ENCODE data around the gene GALNT2.

Gene GALNT2

GRCh38 chr1:230158415-230159291, 91.6 kb downstream of the GALNT2 start:
- DNase-seq (ENCODE audit: low read depth in 1 of 2, low spot score in 1 of 2) = no peak

DNA sequence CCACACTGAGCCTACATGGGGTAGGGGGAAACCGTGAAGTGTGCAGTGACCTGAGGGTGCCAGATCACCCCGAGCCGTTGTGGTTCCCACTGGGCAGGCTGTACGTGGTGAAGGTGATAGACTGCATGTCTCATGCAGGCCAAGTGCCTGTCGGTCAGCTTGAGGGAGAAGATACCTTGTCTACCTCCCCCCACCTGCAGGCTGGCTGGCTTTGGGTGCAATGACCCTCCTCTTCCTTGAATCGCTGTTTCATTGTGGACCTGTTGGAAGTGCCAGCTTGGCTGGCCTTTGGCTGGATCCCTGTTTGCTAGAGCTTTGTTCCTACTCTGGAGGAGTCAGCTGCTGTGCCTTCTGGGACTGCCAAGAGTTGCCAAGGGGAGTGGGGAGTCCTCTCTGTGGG, 92.5 kb downstream of the GALNT2 start:
- no peak for DNase-seq (ENCODE audit: low read depth in 1 of 2, low spot score in 1 of 2)

- no peak for DNase-seq (ENCODE audit: low read depth in 1 of 2, low spot score in 1 of 2)
These were observed 94.1 kb downstream of the GALNT2 start for GRCh38 chr1:230160957-230161771.

- DNase-seq (ENCODE audit: low read depth in 1 of 2, low spot score in 1 of 2) = no peak
These were observed 96.2 kb downstream of the GALNT2 start for GRCh38 chr1:230163205-230163604.

GRCh38 chr1:230163719-230164118, 96.7 kb downstream of the GALNT2 start:
- DNase-seq (ENCODE audit: low read depth in 1 of 2, low spot score in 1 of 2) = no peak

- no peak for DNase-seq (ENCODE audit: low read depth in 1 of 2, low spot score in 1 of 2)
These were observed 98.5 kb downstream of the GALNT2 start for GRCh38 chr1:230165536-230165935.

DNA sequence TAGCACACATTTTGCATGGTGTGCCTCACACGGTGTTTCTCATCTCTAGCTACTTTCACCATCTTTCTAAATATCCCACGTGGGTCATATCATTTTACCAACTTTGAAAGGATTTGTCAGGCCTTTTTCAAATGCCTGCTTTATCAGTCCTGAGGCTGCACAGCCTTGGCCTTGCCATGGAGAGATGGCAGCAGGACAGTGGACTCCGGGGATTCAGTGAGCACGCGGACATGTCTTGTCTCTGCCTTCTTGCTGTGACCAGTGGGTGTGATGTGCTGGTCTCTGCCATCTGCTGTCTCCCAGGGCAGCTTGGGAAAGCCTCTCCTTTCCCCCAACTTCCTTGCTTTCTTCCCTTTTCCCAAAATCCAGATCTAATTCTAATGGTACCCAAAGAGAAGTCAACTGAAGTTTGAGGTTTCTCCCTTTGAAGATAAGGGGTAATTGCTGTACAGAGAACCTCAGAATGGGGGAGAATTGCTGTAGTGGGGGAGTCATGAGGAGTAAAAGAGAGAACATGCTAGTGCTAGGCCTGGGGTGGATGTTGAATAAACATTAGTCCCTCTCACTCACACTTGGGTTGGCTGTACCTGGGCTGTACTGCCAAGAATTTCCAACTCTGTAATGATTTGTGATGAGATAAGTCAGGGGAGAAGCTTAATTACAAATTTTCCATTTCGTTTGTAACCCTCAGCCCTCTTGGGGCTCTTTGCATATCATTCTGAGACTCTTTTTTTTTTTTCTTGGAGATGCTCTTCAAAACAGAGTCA, 99.5 kb downstream of the GALNT2 start:
- no peak for DNase-seq (ENCODE audit: low read depth in 1 of 2, low spot score in 1 of 2)

GRCh38 chr1:230167419-230167852, 100.4 kb downstream of the GALNT2 start:
- DNase-seq (ENCODE audit: low read depth in 1 of 2, low spot score in 1 of 2) = peak in 1 of 2 donors; percentile 39

DNA sequence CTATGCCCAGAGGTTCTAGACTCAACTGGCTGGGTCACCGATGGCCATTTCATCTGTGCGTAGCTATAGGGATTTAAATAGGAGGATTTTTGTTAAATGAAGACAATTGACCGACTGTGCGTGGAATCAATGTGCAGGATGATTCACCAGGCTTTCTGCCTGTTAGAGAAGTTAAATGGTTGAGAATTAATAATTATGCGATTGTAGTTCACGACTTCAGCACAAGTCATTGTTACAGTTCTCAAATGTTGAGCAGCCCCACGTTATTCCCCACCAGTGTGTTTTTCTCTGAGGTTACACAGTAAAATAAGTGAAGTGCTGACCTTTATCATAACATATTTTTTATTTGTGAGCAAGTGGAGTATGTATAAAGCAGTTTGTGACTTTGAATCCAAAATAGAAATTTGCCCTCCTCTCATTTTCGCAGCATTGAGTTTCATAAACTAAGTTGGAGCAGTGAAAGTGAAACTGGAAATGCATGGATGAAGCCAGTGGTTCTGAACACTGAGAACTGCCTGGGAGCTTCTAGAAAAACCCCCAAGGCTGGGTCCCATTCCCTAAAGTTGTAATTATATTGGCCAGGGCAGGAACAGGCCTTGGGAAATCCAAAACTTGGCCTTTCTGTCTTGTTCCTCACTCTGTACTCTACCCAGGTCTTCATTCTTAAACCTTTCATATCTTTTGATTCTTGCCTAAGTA, 102.6 kb downstream of the GALNT2 start:
- DNase-seq (ENCODE audit: low read depth in 1 of 2, low spot score in 1 of 2) = no peak

DNA sequence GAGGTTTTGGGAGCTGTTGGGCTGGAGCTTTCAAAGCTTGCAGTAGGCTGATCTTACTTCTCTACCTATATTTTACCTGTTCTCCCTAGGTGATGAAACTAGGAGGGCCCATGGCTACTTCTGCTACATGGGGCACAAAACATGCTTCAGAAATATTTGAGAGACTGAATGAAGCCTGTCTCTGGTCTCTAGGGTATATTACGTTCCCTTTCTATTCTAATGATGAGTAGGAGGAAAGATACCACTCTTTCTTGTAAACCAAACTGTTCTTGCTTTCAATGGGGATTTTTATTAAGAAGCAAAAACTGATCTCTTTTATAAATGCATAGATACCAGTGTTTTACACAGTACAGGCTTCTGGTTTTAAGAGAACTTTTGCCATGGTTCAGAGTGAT, 103.1 kb downstream of the GALNT2 start:
- no peak for DNase-seq (ENCODE audit: low read depth in 1 of 2, low spot score in 1 of 2)

DNA sequence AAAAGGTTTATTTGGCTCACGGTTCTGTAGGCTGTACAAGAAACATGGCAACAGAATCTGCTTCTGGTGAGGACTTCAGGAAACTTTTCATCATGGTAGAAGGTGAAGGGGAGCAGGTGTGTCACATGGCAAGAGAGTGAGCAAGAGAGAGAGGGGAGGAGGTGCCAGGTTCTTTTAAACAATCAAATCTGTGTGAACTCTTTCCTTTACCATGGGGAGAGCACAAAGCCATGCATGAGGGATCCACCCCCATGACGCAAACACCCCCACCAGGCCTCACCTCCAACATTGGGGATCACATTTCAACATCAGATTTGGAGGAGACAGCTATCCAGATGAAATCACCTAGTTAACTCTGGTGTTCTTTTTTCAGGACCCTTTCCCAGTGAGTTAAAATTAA, 103.6 kb downstream of the GALNT2 start:
- DNase-seq (ENCODE audit: low read depth in 1 of 2, low spot score in 1 of 2) = no peak

DNA sequence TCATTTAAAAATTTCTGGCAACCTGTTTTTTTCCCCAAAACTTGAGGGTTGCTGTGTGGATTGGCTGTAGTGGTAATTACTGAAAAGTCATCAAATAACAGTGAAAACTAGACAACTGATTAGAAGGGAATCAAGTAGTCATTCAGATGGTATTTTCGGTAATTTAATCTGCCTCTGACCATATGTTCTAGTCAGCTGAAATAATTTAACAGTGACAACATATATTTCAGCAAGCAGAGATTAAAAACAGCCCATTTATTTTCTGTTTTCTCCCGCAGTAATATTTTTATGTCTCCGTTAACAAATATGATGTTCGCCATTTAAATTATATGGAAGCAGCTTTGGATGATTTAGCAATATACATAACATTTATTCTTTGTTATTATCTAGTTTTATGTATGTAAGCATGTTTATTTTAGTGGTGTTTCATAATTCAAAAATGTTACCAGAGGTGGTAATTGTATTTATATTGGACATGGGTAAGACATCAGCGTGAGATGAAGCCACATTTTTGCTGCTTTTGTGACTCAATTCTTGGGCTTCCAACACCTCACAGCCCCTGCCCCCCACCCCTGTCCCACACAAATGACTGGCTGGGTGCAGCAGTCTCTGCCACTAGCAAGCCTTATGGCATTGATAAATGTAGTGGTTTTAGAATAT, 104.4 kb downstream of the GALNT2 start:
- no peak for DNase-seq (ENCODE audit: low read depth in 1 of 2, low spot score in 1 of 2)

GRCh38 chr1:230172016-230172537, 105.0 kb downstream of the GALNT2 start:
- DNase-seq (ENCODE audit: low read depth in 1 of 2, low spot score in 1 of 2) = no peak

DNA sequence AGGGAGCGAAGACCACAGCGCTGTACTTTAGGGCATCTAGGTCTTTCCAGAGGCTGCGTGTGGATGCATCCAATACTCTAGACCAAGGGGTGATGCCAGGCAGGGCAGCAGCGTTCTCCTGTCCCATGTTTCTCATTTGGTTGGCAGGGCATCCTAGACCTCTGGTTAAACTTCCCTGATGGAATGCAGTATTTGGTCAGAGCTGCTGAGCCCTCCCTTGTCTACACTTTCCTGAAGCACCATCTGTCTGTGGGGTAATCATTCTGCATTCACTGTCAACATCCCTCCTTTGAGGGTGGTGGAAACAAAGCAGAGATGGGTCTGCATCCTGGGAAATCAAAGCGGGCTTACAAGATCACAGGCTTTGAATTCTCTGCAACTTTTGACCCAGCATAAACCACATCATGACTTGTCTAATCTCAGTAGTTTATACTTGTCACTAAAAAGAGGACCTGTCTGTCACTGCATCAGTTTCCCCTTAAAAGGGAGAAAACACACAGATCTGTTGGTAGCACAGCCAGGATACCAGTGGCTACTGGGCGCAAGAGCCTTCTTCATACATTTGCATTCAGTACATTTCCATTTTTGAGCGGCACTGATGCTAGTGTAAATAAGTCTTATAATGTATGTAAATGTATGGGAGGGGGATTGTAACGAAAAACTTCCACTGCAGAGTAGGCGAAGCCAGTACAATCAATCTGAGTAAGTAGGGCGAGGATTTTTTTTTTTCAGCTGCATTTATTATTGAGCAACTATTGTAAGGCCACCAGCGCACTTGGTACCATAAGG, 106.3 kb downstream of the GALNT2 start:
- no peak for DNase-seq (ENCODE audit: low read depth in 1 of 2, low spot score in 1 of 2)

GRCh38 chr1:230174041-230174440, 107.0 kb downstream of the GALNT2 start:
- no peak for DNase-seq (ENCODE audit: low read depth in 1 of 2, low spot score in 1 of 2)

GRCh38 chr1:230174471-230175162, 107.6 kb downstream of the GALNT2 start:
- DNase-seq (ENCODE audit: low read depth in 1 of 2, low spot score in 1 of 2) = no peak

DNA sequence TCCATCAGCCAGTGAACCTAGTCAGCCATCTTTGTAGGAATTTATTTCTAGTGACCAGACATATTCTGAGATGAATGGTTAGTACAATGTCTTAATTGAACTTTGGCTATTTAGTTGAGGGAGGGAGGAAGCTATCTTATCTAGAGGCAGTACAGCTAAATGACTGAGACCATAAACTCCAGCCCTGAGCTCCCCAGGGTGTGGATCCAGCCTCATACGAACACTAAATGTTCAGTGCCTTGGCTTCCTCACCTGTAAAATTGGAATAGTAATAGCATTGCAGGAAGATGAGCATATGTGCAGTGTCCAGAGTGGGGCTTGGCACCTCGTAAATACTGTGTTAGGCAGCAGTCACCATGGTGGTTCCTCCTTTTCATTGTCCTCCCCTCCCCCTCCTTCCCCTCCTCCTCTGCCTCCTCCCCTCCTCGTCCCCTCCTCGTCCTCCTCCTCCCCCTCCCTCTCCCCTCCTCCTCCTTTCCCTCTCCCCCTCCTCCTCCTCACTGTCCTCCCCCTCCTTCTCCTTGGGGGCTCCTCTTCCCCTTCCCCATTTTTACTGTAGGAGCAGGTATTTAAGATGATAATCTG, 108.2 kb downstream of the GALNT2 start:
- no peak for DNase-seq (ENCODE audit: low read depth in 1 of 2, low spot score in 1 of 2)

- no peak for DNase-seq (ENCODE audit: low read depth in 1 of 2, low spot score in 1 of 2)
These were observed 108.8 kb downstream of the GALNT2 start for GRCh38 chr1:230175839-230176238.

Measured in activated CD4-positive, alpha-beta T cell treated with anti-CD3 and anti-CD28 coated beads, Interleukin-2, amount 50 U/mL, for 24 hours (primary cell).